ENCODE data around the gene KAT8.

Gene KAT8

GRCh38 chr16:31125844-31126243 lies 8.4 kb downstream of the KAT8 start:
- in situ Hi-C loops (cut with HindIII; ENCODE audit: low sequenced_read_pairs), result no loop called here

GRCh38 chr16:31127182-31127581 lies 9.7 kb downstream of the KAT8 start:
- no peak overlapping the region for H3K4me3 ChIP-seq (ENCODE audit: low read depth, low read length)
- TF ChIP-seq CTCF (IDR thresholded peaks at IDR 0.05; ENCODE audit: low read depth, low read length), result no peak
- in situ Hi-C loops (cut with HindIII; ENCODE audit: low sequenced_read_pairs), result no loop called here
- no peak for DNase-seq (ENCODE audit: low read depth, low spot score)

More at GRCh38 chr16:31125844-31126243, 8.4 kb downstream of the KAT8 start:
- TF ChIP-seq CTCF (IDR thresholded peaks at IDR 0.05; ENCODE audit: low read depth, low read length), result no peak
- H3K4me3 ChIP-seq (ENCODE audit: low read depth, low read length), result no peak overlapping the region
- DNase-seq (ENCODE audit: low read depth, low spot score), result no peak

GRCh38 chr16:31128711-31129567 lies 11.5 kb downstream of the KAT8 start:
- TF ChIP-seq CTCF (IDR thresholded peaks at IDR 0.05; ENCODE audit: low read depth, low read length), result no peak
- no peak overlapping the region for H3K4me3 ChIP-seq (ENCODE audit: low read depth, low read length)
- in situ Hi-C loops (cut with HindIII; ENCODE audit: low sequenced_read_pairs), result no loop called here
- no peak for DNase-seq (ENCODE audit: low read depth, low spot score)

GRCh38 chr16:31129568-31130335 lies 12.3 kb downstream of the KAT8 start:
- DNase-seq (ENCODE audit: low read depth, low spot score), result no peak
- no peak for TF ChIP-seq CTCF (IDR thresholded peaks at IDR 0.05; ENCODE audit: low read depth, low read length)
- in situ Hi-C loops (cut with HindIII; ENCODE audit: low sequenced_read_pairs), result no loop called here
- H3K4me3 ChIP-seq (ENCODE audit: low read depth, low read length), result no peak overlapping the region

GRCh38 chr16:31130336-31130891 lies 12.9 kb downstream of the KAT8 start:
- no peak for TF ChIP-seq CTCF (IDR thresholded peaks at IDR 0.05; ENCODE audit: low read depth, low read length)
- DNase-seq (ENCODE audit: low read depth, low spot score), result no peak
- in situ Hi-C loops (cut with HindIII; ENCODE audit: low sequenced_read_pairs), result no loop called here
- H3K4me3 ChIP-seq (ENCODE audit: low read depth, low read length), result no peak overlapping the region

- in situ Hi-C loops (cut with HindIII; ENCODE audit: low sequenced_read_pairs), result no loop called here
- DNase-seq (ENCODE audit: low read depth, low spot score), result no peak
- no peak overlapping the region for H3K4me3 ChIP-seq (ENCODE audit: low read depth, low read length)
- no peak for TF ChIP-seq CTCF (IDR thresholded peaks at IDR 0.05; ENCODE audit: low read depth, low read length)
Measured at GRCh38 chr16:31130899-31131298, 13.4 kb downstream of the KAT8 start.

Measured in astrocyte of the spinal cord (primary cell).